ENCODE measurements around the gene PEMT.

- TF ChIP-seq GATA3 (IDR thresholded peaks at IDR 0.05; ENCODE audit: low read depth, low read length) = no peak
- TF ChIP-seq GATA2 (IDR thresholded peaks at IDR 0.05; ENCODE audit: low read depth, low read length) = no peak
Measured at GRCh38 chr17:17491546-17491988, 99.9 kb downstream of the PEMT start.
